Heart left ventricle (tissue), 13 donors: ENCODE measurements around the gene STK11IP.

Source experiments
- CTCF ChIP-seq, 12 donors: fragments of 200-600 bp; sonication (generic) in 4 of 12; IDR thresholded peaks; one replicate each; pipeline versions ENCODE4 v1.5.0 to v1.8.0; 2018 to 2022; ENCODE audit warnings: antibody characterized with exemption in 12 of 12, mild to moderate bottlenecking in 5 of 12
- POLR2A ChIP-seq, 2 donors: fragments of 450-650 bp; IDR thresholded peaks; one replicate each; pipeline ENCODE4 v1.6.1; 2017; ENCODE audit warnings: antibody characterized with exemption in 2 of 2, mild to moderate bottlenecking in 2 of 2, moderate library complexity in 2 of 2
- donor health status: ischemic (EF 13 %, LVEDD 7.1; RV severe dilation, severe dysfunction).
- donor health status: DM: no; HTN: yes; CAD: no.
- donor health status: DM: no; HTN: no; CAD: no.
- donor health status: ischemic (EF 25% LVEDD 6.9; RV normal size, moderate dysfunction).
- donor health status: ischemic (EF 25% LVEDD 5.7; RV mildly dilated, moderate dysfunction).
- donor health status: ischemic (EF 35%, LVEDD 5.7; RV mildly dilated, moderate dysfunction).
- donor health status: nonischemic (EF 11% LVEDD 7.7; RV severe dilation, severe dysfunction).
- donor health status: DM: yes; HTN: yes; CAD: no.
- donor health status: PGD.
- donor health status: ischemic (EF 29% LVEDD 5.4; RV normal size, mild dysfunction).
- donor health status: nonischemic (EF 23%, LVEDD 6.1; RV moderate dilation, normal function).

GRCh38 chr2:219598308-219599078, 836 bp downstream of the STK11IP start:
- TF ChIP-seq CTCF (IDR thresholded peaks at IDR 0.05) (no peak), POLR2A (IDR thresholded peaks at IDR 0.05) (no peak)
